CD14-positive monocyte (primary cell): ENCODE data around the gene GRK7. TPM values are rescaled to one million over a fixed set of nuclear protein-coding genes. Genes with fewer than 3 reads are reported as not detected.

Experiments
- DNase-seq, 3 donors: peaks; one replicate each; pipeline ENCODE4 v3.0.0-alpha.2; 2011 to 2022
- H2AFZ ChIP-seq: 2 replicates; pipeline ENCODE4 v1.6.0; 2012; ENCODE audit warnings: mild to moderate bottlenecking, low read depth, low read length, inconsistent platforms; ENCODE audit not compliant: insufficient read depth, poor library complexity, severe bottlenecking
- H3K27ac ChIP-seq, 2 donors: 1 replicate in 1 of 2; 2 replicates in 1 of 2; pipeline ENCODE4 v1.5.1; 2012 to 2013; ENCODE audit warnings: low read length in 2 of 2, control low read depth in 1 of 2, inconsistent platforms in 1 of 2, low read depth in 1 of 2, mild to moderate bottlenecking in 1 of 2
- H3K27me3 ChIP-seq, 2 donors: one replicate each; pipeline versions ENCODE4 v1.6.0 to v1.6.1; 2011 to 2013; ENCODE audit warnings: low read length in 2 of 2; ENCODE audit not compliant: control insufficient read depth in 2 of 2, insufficient read depth in 2 of 2
- H3K36me3 ChIP-seq, 2 donors: replicated peaks in 1 of 2; 1 replicate in 1 of 2; 2 replicates in 1 of 2; pipeline versions ENCODE4 v1.5.1 to v1.6.1; 2012 to 2013; ENCODE audit warnings: low read length in 2 of 2, control low read depth in 1 of 2, inconsistent platforms in 1 of 2, mild to moderate bottlenecking in 1 of 2; ENCODE audit not compliant: insufficient read depth in 2 of 2, control insufficient read depth in 1 of 2
- H3K4me1 ChIP-seq, 2 donors: 1 replicate in 1 of 2; 2 replicates in 1 of 2; pipeline versions ENCODE4 v1.5.1 to v1.6.1; 2012 to 2013; ENCODE audit warnings: low read length in 2 of 2, control low read depth in 1 of 2, inconsistent platforms in 1 of 2, mild to moderate bottlenecking in 1 of 2, moderate library complexity in 1 of 2; ENCODE audit not compliant: insufficient read depth in 2 of 2, control insufficient read depth in 1 of 2
- H3K4me2 ChIP-seq: replicated peaks from 2 replicates; pipeline ENCODE3; 2012; ENCODE audit warnings: low read length, moderate library complexity, mild to moderate bottlenecking; ENCODE audit not compliant: poor library complexity, severe bottlenecking; ENCODE audit errors: extremely low read depth
- H3K4me3 ChIP-seq, 3 experiments: fragments of 200-600 bp in 1 of 3; sonication (generic) in 1 of 3; replicated peaks in 1 of 3; 1 replicate in 2 of 3; 2 replicates in 1 of 3; pipeline ENCODE4 v1.5.1; 2011 to 2013; ENCODE audit warnings: low read length in 3 of 3, mild to moderate bottlenecking in 3 of 3, control low read depth in 2 of 3, low read depth in 2 of 3, inconsistent platforms in 1 of 3, moderate library complexity in 1 of 3
- H3K79me2 ChIP-seq: 2 replicates; pipeline ENCODE4 v1.6.0; 2012; ENCODE audit warnings: mild to moderate bottlenecking, control low read depth, inconsistent platforms, low read length, moderate library complexity; ENCODE audit not compliant: insufficient read depth
- H3K9ac ChIP-seq: 2 replicates; pipeline ENCODE4 v1.6.0; 2017; ENCODE audit warnings: low read length, mild to moderate bottlenecking; ENCODE audit not compliant: insufficient read depth, poor library complexity, severe bottlenecking
- H3K9me3 ChIP-seq, 2 donors: replicated peaks in 1 of 2; 1 replicate in 1 of 2; 2 replicates in 1 of 2; pipeline versions ENCODE4 v1.5.1 to v1.6.1; 2012 to 2013; ENCODE audit warnings: low read length in 2 of 2, control low read depth in 1 of 2; ENCODE audit not compliant: control insufficient read depth in 1 of 2, insufficient read depth in 1 of 2
- H4K20me1 ChIP-seq: 2 replicates; pipeline ENCODE4 v1.6.0; 2012; ENCODE audit warnings: mild to moderate bottlenecking, low read length, control low read depth, moderate library complexity; ENCODE audit not compliant: insufficient read depth
- H3K27ac Mint-ChIP-seq, 7 donors: one replicate each; pipeline ENCODE4 v1.8.0; 2020; ENCODE audit warnings: mild to moderate bottlenecking in 7 of 7, mixed read lengths in 7 of 7, moderate library complexity in 6 of 7, inconsistent platforms in 2 of 7
- H3K27me3 Mint-ChIP-seq, 3 donors: one replicate each; pipeline ENCODE4 v1.8.0; 2021 to 2022; ENCODE audit warnings: low read depth in 3 of 3, mild to moderate bottlenecking in 3 of 3, mixed read lengths in 3 of 3, moderate library complexity in 3 of 3, inconsistent platforms in 1 of 3
- H3K36me3 Mint-ChIP-seq, 2 donors: one replicate each; pipeline ENCODE4 v1.8.0; 2020; ENCODE audit warnings: mixed read lengths in 2 of 2, inconsistent platforms in 1 of 2, mild to moderate bottlenecking in 1 of 2
- H3K4me1 Mint-ChIP-seq: one replicate; pipeline ENCODE4 v1.8.0; 2020; ENCODE audit warnings: mild to moderate bottlenecking, mixed read lengths
- H3K4me3 Mint-ChIP-seq, 2 donors: one replicate each; pipeline ENCODE4 v1.8.0; 2020; ENCODE audit warnings: mild to moderate bottlenecking in 2 of 2, mixed read lengths in 2 of 2, moderate library complexity in 1 of 2
- H3K9me3 Mint-ChIP-seq, 7 donors: one replicate each; pipeline ENCODE4 v1.8.0; 2020 to 2022; ENCODE audit warnings: mixed read lengths in 7 of 7, mild to moderate bottlenecking in 6 of 7, moderate library complexity in 6 of 7, inconsistent platforms in 2 of 7
- WGBS: methylation state at CpG from one replicate; pipeline ENCODE4 v1.1.5; 2013; ENCODE audit warnings: missing lambda C conversion rate; ENCODE audit not compliant: insufficient coverage; 5-methylcytosine and 5-hydroxymethylcytosine counted together
- intact Hi-C, 2 donors: fragments of 100-400 bp; cut with micrococcal nuclease; formaldehyde crosslinking; loops; one replicate each; pipeline versions ENCODE4 v1.15.0 to v1.15.1; 2023
- polyA plus RNA-seq, 3 donors: library from polyadenylated mRNA; depleted of rRNA in 1 of 3; unstranded in 2 of 3; stranded (reverse) in 1 of 3; fragments of 300-500 nt in 2 of 3; fragments of >200 nt in 1 of 3; fragmentation: Illumina TruSeq in 2 of 3; gene quantifications; 1 replicate in 2 of 3; 2 replicates in 1 of 3; pipeline ENCODE4 v1.2.3, GENCODE V29; 2012 to 2021
- TF ChIP-seq, protein P1 (sequence below): fragments of 200-600 bp; IDR thresholded peaks from one replicate; pipeline ENCODE4 v1.8.0; 2022; ENCODE audit warnings: antibody characterized with exemption, mild to moderate bottlenecking

GRK7 gene
- polyA plus RNA-seq, 3 donors: 0.04 to 0.07 TPM; not detected in 1

- TF ChIP-seq, protein P1, sequence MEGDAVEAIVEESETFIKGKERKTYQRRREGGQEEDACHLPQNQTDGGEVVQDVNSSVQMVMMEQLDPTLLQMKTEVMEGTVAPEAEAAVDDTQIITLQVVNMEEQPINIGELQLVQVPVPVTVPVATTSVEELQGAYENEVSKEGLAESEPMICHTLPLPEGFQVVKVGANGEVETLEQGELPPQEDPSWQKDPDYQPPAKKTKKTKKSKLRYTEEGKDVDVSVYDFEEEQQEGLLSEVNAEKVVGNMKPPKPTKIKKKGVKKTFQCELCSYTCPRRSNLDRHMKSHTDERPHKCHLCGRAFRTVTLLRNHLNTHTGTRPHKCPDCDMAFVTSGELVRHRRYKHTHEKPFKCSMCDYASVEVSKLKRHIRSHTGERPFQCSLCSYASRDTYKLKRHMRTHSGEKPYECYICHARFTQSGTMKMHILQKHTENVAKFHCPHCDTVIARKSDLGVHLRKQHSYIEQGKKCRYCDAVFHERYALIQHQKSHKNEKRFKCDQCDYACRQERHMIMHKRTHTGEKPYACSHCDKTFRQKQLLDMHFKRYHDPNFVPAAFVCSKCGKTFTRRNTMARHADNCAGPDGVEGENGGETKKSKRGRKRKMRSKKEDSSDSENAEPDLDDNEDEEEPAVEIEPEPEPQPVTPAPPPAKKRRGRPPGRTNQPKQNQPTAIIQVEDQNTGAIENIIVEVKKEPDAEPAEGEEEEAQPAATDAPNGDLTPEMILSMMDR: no peak
- no peaks in the 10 kb centered on the region for H3K79me2 ChIP-seq
- no peak overlapping the region for H3K27ac ChIP-seq
- no peaks in the 10 kb centered on the region for H3K36me3 Mint-ChIP-seq
- no peak for DNase-seq
- H3K4me1 Mint-ChIP-seq: peaks cover 14% of the 10 kb centered on the region
- no peak overlapping the region for H3K4me3 ChIP-seq
- H3K27me3 Mint-ChIP-seq: peaks cover 0 to 2% (median 0%) of the 10 kb centered on the region in 3 donors
- no peaks in the 10 kb centered on the region for H3K9me3 ChIP-seq
- H4K20me1 ChIP-seq: no peaks in the 10 kb centered on the region
- no peaks in the 10 kb centered on the region for H3K27me3 ChIP-seq
- H3K27ac Mint-ChIP-seq: no peak overlapping the region
- intact Hi-C loops: no loop called here
- peaks cover 5 to 8% of the 10 kb centered on the region in 2 donors for H3K4me1 ChIP-seq
- 84% methylated on average over 3 of the region's 7 CpGs for WGBS
- no peaks in the 10 kb centered on the region for H3K9me3 Mint-ChIP-seq
- H2AFZ ChIP-seq: peak overlapping the region; percentile 9
- no peak overlapping the region for H3K9ac ChIP-seq
- no peak overlapping the region for H3K4me2 ChIP-seq
- H3K4me3 Mint-ChIP-seq: no peak overlapping the region
- H3K36me3 ChIP-seq: no peaks in the 10 kb centered on the region
Measured at GRCh38 chr3:141807277-141808033, 44.2 kb downstream of the GRK7 start.

- H3K4me3 Mint-ChIP-seq: peak overlapping the region; percentile 55 to 71
- Histone ChIP-seq H3K79me2 (no peaks in the 10 kb centered on the region), H3K4me1 (peaks cover 5 to 8% of the 10 kb centered on the region in 2 donors), H3K4me3 (no peak overlapping the region), H4K20me1 (no peaks in the 10 kb centered on the region), H3K27me3 (no peaks in the 10 kb centered on the region), H2AFZ (peak overlapping the region; percentile 54), H3K27ac (peak overlapping the region in 1 of 2 donors; percentile 43), H3K36me3 (no peaks in the 10 kb centered on the region), H3K4me2 (no peak overlapping the region), H3K9ac (no peak overlapping the region), H3K9me3 (no peaks in the 10 kb centered on the region)
- 83% methylated on average over 1 of the region's 5 CpGs for WGBS
- H3K36me3 Mint-ChIP-seq: no peaks in the 10 kb centered on the region
- peak overlapping the region in 5 of 7 donors; percentile 67 to 87 (median 72) for H3K27ac Mint-ChIP-seq
- peaks cover 0 to 2% (median 0%) of the 10 kb centered on the region in 3 donors for H3K27me3 Mint-ChIP-seq
- H3K9me3 Mint-ChIP-seq: no peaks in the 10 kb centered on the region
- TF ChIP-seq, protein P1: no peak
- DNase-seq: peak in 1 of 3 donors; percentile 8
- H3K4me1 Mint-ChIP-seq: peaks cover 14% of the 10 kb centered on the region
- intact Hi-C loops: no loop called here
Measured at GRCh38 chr3:141808586-141808985, 45.4 kb downstream of the GRK7 start.
